CD4-positive, alpha-beta T cell treated with Interleukin-21 for 1 hour (primary cell): Measurements from ENCODE around the gene THBS1.

Source experiments
- DNase-seq: peaks from one replicate; pipeline ENCODE4 v3.0.0-alpha.2; 2020

The THBS1 gene

GRCh38 chr15:39609166-39609916 is 28.5 kb downstream of the THBS1 start:
- no peak for DNase-seq

- no peak for DNase-seq
Measured at GRCh38 chr15:39610665-39611064, 29.8 kb downstream of the THBS1 start.

GRCh38 chr15:39613271-39613670 is 32.4 kb downstream of the THBS1 start:
- no peak for DNase-seq

- no peak for DNase-seq
Measured at GRCh38 chr15:39613861-39614260, 33.0 kb downstream of the THBS1 start.

- DNase-seq: no peak
Measured at GRCh38 chr15:39616731-39617455, 36.0 kb downstream of the THBS1 start.

GRCh38 chr15:39618063-39618823 is 37.4 kb downstream of the THBS1 start:
- no peak for DNase-seq

GRCh38 chr15:39621210-39621609 is 40.3 kb downstream of the THBS1 start:
- DNase-seq: no peak

GRCh38 chr15:39621976-39622375 is 41.1 kb downstream of the THBS1 start:
- DNase-seq: no peak

- no peak for DNase-seq
Measured at GRCh38 chr15:39622660-39623516, 42.0 kb downstream of the THBS1 start.

- peak; percentile 75 for DNase-seq
Measured at GRCh38 chr15:39623529-39623931, 42.7 kb downstream of the THBS1 start.

- peak; percentile 86 for DNase-seq
Measured at GRCh38 chr15:39624806-39625205, 43.9 kb downstream of the THBS1 start.

GRCh38 chr15:39625451-39625850 is 44.6 kb downstream of the THBS1 start:
- DNase-seq: no peak

GRCh38 chr15:39625856-39626255 is 45.0 kb downstream of the THBS1 start:
- DNase-seq: no peak

- no peak for DNase-seq
Measured at GRCh38 chr15:39627451-39628143, 46.7 kb downstream of the THBS1 start.

GRCh38 chr15:39628144-39628508 is 47.2 kb downstream of the THBS1 start:
- DNase-seq: no peak

GRCh38 chr15:39628546-39629257 is 47.8 kb downstream of the THBS1 start:
- DNase-seq: no peak

- DNase-seq: peak; percentile 71
Measured at GRCh38 chr15:39629371-39629770, 48.5 kb downstream of the THBS1 start.

GRCh38 chr15:39629906-39630305 is 49.0 kb downstream of the THBS1 start:
- no peak for DNase-seq

GRCh38 chr15:39631357-39631756 is 50.5 kb downstream of the THBS1 start:
- no peak for DNase-seq

- DNase-seq: no peak
Measured at GRCh38 chr15:39638041-39638440, 57.2 kb downstream of the THBS1 start.

GRCh38 chr15:39639037-39639436 is 58.2 kb downstream of the THBS1 start:
- no peak for DNase-seq
